Vagina (tissue), 2 donors: ENCODE results near the gene CHCHD6.

Source experiments
- CTCF ChIP-seq, 3 experiments: fragments of 450-650 bp in 2 of 3; fragments of 200-600 bp in 1 of 3; sonication (generic) in 1 of 3; IDR thresholded peaks; one replicate each; pipeline ENCODE4 v1.5.1; 2017 to 2019; ENCODE audit warnings: antibody characterized with exemption in 3 of 3, mild to moderate bottlenecking in 2 of 3, moderate library complexity in 2 of 3
- POLR2A ChIP-seq, 2 donors: fragments of 450-650 bp; IDR thresholded peaks; one replicate each; pipeline ENCODE4 v1.6.1; 2017; ENCODE audit warnings: antibody characterized with exemption in 2 of 2, mild to moderate bottlenecking in 2 of 2, moderate library complexity in 2 of 2

GRCh38 chr3:126889276-126890201 is 185.5 kb downstream of the CHCHD6 start:
- TF ChIP-seq CTCF (IDR thresholded peaks at IDR 0.05) = no peak
- TF ChIP-seq POLR2A (IDR thresholded peaks at IDR 0.05) = no peak
